KMS-11 (cell line): ENCODE results near the gene CAMSAP1.
"Not testable (repeated sequence)": the region's sequence is repeated elsewhere in the genome, so short reads cannot be mapped to it uniquely, and the experiment has no call there.

ENCODE experiments used
- H2AFZ ChIP-seq: fragments of 200-600 bp; sonication (generic); 2 replicates; pipeline ENCODE4 v1.6.1; 2016; ENCODE audit warnings: antibody characterized with exemption, mixed run types, low read depth
- H3K27ac ChIP-seq: fragments of 200-600 bp; sonication (generic); 2 replicates; pipeline ENCODE4 v1.6.1; 2016; ENCODE audit warnings: mild to moderate bottlenecking, mixed run types
- H3K27me3 ChIP-seq: fragments of 200-600 bp; sonication (generic); 2 replicates; pipeline ENCODE4 v1.6.1; 2017; ENCODE audit warnings: mild to moderate bottlenecking, low read depth, mixed run types, moderate library complexity; ENCODE audit not compliant: insufficient read depth
- H3K36me3 ChIP-seq: fragments of 200-600 bp; sonication (generic); 2 replicates; pipeline ENCODE4 v1.6.1; 2017; ENCODE audit warnings: mild to moderate bottlenecking, mixed run types; ENCODE audit not compliant: insufficient read depth
- H3K4me1 ChIP-seq: fragments of 200-600 bp; sonication (generic); 2 replicates; pipeline ENCODE4 v1.6.1; 2016; ENCODE audit warnings: mild to moderate bottlenecking, low read depth, mixed run types; ENCODE audit not compliant: poor library complexity, severe bottlenecking
- H3K4me2 ChIP-seq: fragments of 200-600 bp; sonication (generic); 2 replicates; pipeline ENCODE4 v1.7.0; 2016; ENCODE audit warnings: mild to moderate bottlenecking, mixed run types
- H3K4me3 ChIP-seq: fragments of 200-600 bp; sonication (generic); IDR thresholded peaks from 2 replicates; pipeline ENCODE4 v1.6.1; 2017; ENCODE audit warnings: low read depth, low read length, mixed read lengths; ENCODE audit not compliant: insufficient read depth
- H3K79me2 ChIP-seq: fragments of 200-600 bp; sonication (generic); 2 replicates; pipeline ENCODE4 v1.6.1; 2016; ENCODE audit warnings: low read depth, mixed run types; ENCODE audit not compliant: insufficient read depth
- H3K9ac ChIP-seq: fragments of 200-600 bp; sonication (generic); 2 replicates; pipeline ENCODE4 v1.6.1; 2016; ENCODE audit warnings: mild to moderate bottlenecking, mixed run types
- H4K20me1 ChIP-seq: fragments of 200-600 bp; sonication (generic); 2 replicates; pipeline ENCODE4 v1.6.1; 2016; ENCODE audit warnings: mild to moderate bottlenecking, mixed run types; ENCODE audit not compliant: insufficient read depth
- CTCF ChIP-seq: fragments of 200-600 bp; sonication (generic); conservative IDR thresholded peaks from 2 replicates; pipeline ENCODE4 v1.6.1; 2017; ENCODE audit warnings: low read depth, mild to moderate bottlenecking, antibody characterized with exemption, low read length, moderate library complexity, mixed read lengths

The CAMSAP1 gene

DNA sequence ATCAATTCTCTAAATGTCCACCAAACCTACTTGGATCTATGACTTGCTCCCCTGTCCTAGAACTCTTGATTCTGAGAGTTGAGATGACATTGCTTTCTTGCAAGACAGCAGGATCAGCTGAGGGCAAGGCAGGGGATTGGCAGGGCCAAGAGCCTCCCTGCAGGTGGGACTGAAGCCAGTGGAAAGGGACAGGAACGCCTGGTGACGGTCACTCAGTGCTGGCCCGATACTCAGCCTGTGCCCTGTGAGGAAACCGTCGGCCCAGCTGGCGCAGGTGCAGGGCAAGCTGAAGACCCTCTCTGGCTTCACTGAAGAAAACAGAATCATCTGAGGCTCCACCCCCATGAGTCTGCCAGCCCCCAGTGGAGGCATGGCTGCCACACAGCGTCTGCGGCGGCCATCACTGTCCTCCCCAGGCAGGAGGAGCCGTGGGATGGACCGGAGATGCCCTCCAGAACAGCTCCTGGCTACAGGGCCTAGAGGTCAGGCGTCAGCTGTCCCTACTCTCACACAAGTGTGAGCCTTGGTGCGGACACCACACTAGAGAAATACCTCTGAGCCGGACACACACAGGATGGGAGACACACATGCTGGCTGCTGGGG is 39.1 kb upstream of the CAMSAP1 start:
- no peak for TF ChIP-seq CTCF
- H3K9ac ChIP-seq, result no peak overlapping the region
- no peak overlapping the region for H2AFZ ChIP-seq
- H3K4me1 ChIP-seq, result no peaks in the 10 kb centered on the region
- H3K4me2 ChIP-seq, result no peak overlapping the region
- H4K20me1 ChIP-seq, result no peaks in the 10 kb centered on the region
- H3K27ac ChIP-seq, result no peak overlapping the region
- H3K36me3 ChIP-seq, result no peaks in the 10 kb centered on the region
- no peaks in the 10 kb centered on the region for H3K79me2 ChIP-seq
- no peaks in the 10 kb centered on the region for H3K27me3 ChIP-seq
- no peak overlapping the region for H3K4me3 ChIP-seq

- no peak overlapping the region for H3K4me2 ChIP-seq
- H3K36me3 ChIP-seq, result no peaks in the 10 kb centered on the region
- TF ChIP-seq CTCF, result no peak
- H3K9ac ChIP-seq, result no peak overlapping the region
- no peak overlapping the region for H3K27ac ChIP-seq
- no peaks in the 10 kb centered on the region for H3K4me1 ChIP-seq
- no peaks in the 10 kb centered on the region for H4K20me1 ChIP-seq
- no peaks in the 10 kb centered on the region for H3K27me3 ChIP-seq
- no peak overlapping the region for H3K4me3 ChIP-seq
- no peak overlapping the region for H2AFZ ChIP-seq
- H3K79me2 ChIP-seq, result no peaks in the 10 kb centered on the region
Observed at GRCh38 chr9:135945969-135946368, 38.6 kb upstream of the CAMSAP1 start.

DNA sequence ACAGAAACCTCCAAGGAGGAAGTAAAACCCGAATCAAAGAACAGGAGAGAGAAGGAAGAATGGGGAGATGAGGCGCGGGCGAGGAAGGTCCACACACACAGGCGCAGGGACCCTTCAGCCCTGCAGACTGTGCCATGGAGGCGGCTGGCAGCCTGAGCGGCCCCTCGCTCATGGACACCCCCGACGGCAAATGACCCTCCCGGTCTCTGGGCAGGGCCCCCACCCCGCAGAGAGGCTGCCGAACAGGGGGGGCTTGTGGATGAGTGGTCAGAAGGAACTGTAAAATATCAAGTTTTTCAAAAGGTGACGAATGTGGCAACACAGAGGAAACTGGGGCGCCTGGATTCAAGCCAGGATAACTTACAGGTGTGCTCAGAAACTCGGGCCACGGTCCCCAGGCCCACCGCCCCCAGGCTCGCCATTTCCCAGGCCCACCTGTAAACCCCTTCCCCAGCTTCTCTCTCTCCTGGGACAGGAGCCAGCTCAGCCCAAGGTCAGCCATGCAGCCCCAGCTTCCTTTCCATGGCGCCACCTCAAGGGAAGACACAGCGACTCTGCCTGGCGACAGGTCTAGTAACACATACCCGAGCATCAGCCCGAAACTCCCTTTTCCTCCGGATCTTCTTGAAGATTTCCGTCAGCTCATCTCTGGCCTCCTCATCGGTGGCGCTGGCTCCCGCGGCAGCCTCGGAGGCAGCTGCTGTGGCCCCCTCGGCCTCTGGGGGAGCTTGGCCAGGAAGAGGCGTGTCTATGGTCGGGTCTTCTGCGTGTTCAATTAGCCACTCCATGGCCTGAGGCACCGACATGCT is 37.3 kb upstream of the CAMSAP1 start:
- no peaks in the 10 kb centered on the region for H4K20me1 ChIP-seq
- no peak overlapping the region for H3K27ac ChIP-seq
- no peak overlapping the region for H3K4me3 ChIP-seq
- no peak overlapping the region for H3K4me2 ChIP-seq
- no peaks in the 10 kb centered on the region for H3K36me3 ChIP-seq
- no peaks in the 10 kb centered on the region for H3K27me3 ChIP-seq
- no peak overlapping the region for H2AFZ ChIP-seq
- H3K79me2 ChIP-seq, result no peaks in the 10 kb centered on the region
- no peak overlapping the region for H3K9ac ChIP-seq
- H3K4me1 ChIP-seq, result no peaks in the 10 kb centered on the region
- TF ChIP-seq CTCF, result no peak

DNA sequence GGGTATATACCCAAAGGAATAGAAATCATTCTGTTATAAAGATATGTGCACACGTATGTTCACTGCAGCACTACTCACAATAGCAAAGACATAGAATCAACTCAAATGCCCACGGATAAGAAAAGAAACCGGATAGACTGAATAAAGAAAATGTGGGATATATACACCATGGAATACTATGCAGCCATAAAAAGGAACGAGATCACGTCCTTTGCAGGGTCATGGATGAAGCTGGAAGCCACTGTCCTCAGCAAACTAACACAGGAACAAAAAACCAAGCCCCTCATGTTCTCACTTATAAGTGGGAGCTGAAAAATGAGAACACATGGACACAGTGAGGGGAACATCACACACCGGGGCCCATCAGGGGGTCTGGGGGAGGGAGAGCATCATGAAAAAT is 36.3 kb upstream of the CAMSAP1 start:
- not testable (repeated sequence) for H3K27ac ChIP-seq, H3K36me3 ChIP-seq

DNA sequence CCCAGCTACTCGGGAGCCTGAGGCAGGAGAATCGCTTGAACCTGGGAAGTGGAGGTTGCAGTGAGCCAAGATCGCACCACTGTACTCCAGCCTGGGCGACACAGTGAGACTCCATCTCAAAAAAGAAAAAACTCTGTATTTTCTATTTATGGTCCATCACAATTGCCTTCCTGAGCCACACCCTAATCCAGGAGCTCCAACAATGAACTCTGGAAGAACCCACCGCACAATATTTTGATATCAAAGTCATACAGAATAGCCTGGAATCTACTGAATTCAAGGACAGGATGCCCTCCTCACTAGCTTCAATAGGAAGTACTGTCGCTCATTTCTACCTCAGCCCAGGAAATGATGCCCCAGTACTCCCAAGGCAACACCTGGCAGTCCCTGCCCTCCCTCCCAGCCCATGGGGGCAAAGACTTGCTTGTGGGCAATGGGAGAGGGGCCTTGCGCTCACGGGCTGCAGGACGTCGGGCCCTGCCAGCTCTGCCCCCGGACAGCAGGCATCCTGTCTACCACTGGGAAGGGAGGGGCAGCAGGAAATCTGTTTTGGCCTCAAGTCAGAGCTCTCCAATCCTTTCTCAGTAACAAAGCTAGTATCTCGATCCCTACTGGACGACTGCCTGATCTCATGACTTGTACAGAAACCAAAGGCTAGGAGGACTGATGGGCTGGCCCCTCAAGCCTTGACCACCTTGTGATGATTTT is 34.1 kb upstream of the CAMSAP1 start:
- no peak overlapping the region for H3K9ac ChIP-seq
- no peaks in the 10 kb centered on the region for H3K79me2 ChIP-seq
- no peak overlapping the region for H3K4me2 ChIP-seq
- no peaks in the 10 kb centered on the region for H3K36me3 ChIP-seq
- H3K27ac ChIP-seq, result no peak overlapping the region
- no peak for TF ChIP-seq CTCF
- H4K20me1 ChIP-seq, result no peaks in the 10 kb centered on the region
- H3K4me1 ChIP-seq, result no peaks in the 10 kb centered on the region
- H2AFZ ChIP-seq, result no peak overlapping the region
- H3K27me3 ChIP-seq, result no peaks in the 10 kb centered on the region
- H3K4me3 ChIP-seq, result no peak overlapping the region

More for the DNA sequence above, 36.3 kb upstream of the CAMSAP1 start:
- H3K4me2 ChIP-seq, H3K4me1 ChIP-seq, H3K27me3 ChIP-seq, H3K9ac ChIP-seq, H2AFZ ChIP-seq, H3K4me3 ChIP-seq, H3K79me2 ChIP-seq, H4K20me1 ChIP-seq: not testable (repeated sequence)
